Measurements from ENCODE around the gene WDR64.

DNA sequence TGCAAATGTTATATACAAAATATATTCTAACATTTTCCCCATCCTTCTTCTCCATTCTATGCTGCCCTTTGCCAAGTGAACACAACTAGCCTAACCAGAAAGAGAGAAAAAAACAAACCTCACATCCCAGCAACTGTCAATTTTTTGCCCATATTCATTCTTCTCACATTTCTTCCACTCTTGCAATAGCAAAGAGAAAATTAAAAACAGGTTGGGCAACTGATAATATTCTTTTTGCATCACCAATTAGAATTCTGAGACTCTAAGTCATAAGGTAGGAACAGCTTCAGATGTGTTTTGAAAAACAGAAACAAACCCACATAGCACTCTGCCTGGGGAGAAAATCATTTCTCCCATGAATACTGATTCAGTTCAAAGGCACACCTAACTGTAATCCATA, 170.8 kb downstream of the WDR64 start:
- TF ChIP-seq POLR2A (IDR thresholded peaks at IDR 0.05; ENCODE audit: low read length) = no peak
- TF ChIP-seq, protein P1, sequence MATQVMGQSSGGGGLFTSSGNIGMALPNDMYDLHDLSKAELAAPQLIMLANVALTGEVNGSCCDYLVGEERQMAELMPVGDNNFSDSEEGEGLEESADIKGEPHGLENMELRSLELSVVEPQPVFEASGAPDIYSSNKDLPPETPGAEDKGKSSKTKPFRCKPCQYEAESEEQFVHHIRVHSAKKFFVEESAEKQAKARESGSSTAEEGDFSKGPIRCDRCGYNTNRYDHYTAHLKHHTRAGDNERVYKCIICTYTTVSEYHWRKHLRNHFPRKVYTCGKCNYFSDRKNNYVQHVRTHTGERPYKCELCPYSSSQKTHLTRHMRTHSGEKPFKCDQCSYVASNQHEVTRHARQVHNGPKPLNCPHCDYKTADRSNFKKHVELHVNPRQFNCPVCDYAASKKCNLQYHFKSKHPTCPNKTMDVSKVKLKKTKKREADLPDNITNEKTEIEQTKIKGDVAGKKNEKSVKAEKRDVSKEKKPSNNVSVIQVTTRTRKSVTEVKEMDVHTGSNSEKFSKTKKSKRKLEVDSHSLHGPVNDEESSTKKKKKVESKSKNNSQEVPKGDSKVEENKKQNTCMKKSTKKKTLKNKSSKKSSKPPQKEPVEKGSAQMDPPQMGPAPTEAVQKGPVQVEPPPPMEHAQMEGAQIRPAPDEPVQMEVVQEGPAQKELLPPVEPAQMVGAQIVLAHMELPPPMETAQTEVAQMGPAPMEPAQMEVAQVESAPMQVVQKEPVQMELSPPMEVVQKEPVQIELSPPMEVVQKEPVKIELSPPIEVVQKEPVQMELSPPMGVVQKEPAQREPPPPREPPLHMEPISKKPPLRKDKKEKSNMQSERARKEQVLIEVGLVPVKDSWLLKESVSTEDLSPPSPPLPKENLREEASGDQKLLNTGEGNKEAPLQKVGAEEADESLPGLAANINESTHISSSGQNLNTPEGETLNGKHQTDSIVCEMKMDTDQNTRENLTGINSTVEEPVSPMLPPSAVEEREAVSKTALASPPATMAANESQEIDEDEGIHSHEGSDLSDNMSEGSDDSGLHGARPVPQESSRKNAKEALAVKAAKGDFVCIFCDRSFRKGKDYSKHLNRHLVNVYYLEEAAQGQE (IDR thresholded peaks at IDR 0.05) = no peak
- TF ChIP-seq, protein P2, sequence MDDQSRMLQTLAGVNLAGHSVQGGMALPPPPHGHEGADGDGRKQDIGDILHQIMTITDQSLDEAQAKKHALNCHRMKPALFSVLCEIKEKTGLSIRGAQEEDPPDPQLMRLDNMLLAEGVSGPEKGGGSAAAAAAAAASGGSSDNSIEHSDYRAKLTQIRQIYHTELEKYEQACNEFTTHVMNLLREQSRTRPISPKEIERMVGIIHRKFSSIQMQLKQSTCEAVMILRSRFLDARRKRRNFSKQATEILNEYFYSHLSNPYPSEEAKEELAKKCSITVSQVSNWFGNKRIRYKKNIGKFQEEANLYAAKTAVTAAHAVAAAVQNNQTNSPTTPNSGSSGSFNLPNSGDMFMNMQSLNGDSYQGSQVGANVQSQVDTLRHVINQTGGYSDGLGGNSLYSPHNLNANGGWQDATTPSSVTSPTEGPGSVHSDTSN (IDR thresholded peaks at IDR 0.05) = no peak

All from A549 (cell line).